ENCODE measurements around the gene STBD1. TPM values are rescaled to one million over a fixed set of nuclear protein-coding genes. Genes with fewer than 3 reads are reported as not detected.

The STBD1 gene
- total and polyA plus RNA-seq, 12 donors, result 14.8 to 53.7 (median 22.6) TPM

- Histone ChIP-seq H3K36me3 (no peaks in the 10 kb centered on the region), H3K9me3 (no peaks in the 10 kb centered on the region), H3K27me3 (no peaks in the 10 kb centered on the region), H3K4me3 (no peak overlapping the region), H3K27ac (no peak overlapping the region), H3K4me1 (no peaks in the 10 kb centered on the region)
- intact Hi-C loops (cut with DNase I), result no loop called here
- DNase-seq (no peak), ATAC-seq (no peak)
- no peak for TF ChIP-seq CTCF (IDR thresholded peaks at IDR 0.05)
- WGBS, 2 donors, result 93 to 95% methylated on average over 6 of the region's 6 CpGs
Measured at GRCh38 chr4:76271248-76271647, 35.3 kb upstream of the STBD1 start.

- Histone ChIP-seq H3K9me3 (no peaks in the 10 kb centered on the region), H3K36me3 (no peaks in the 10 kb centered on the region), H3K27ac (no peak overlapping the region), H3K4me1 (no peaks in the 10 kb centered on the region), H3K27me3 (no peaks in the 10 kb centered on the region), H3K4me3 (no peak overlapping the region)
- ATAC-seq, result no peak
- no peak for DNase-seq
- no peak for TF ChIP-seq CTCF (IDR thresholded peaks at IDR 0.05)
- intact Hi-C loops (cut with DNase I), result no loop called here
Measured at GRCh38 chr4:76272073-76272472, 34.5 kb upstream of the STBD1 start.

- intact Hi-C loops (cut with DNase I), result no loop called here
- ATAC-seq (no peak), DNase-seq (no peak)
- no peaks in the 10 kb centered on the region for H3K27me3 ChIP-seq
- no peak overlapping the region for H3K4me3 ChIP-seq
- WGBS, 2 donors, result 82% methylated on average over 1 of the region's 1 CpG
- no peaks in the 10 kb centered on the region for H3K36me3 ChIP-seq
- TF ChIP-seq CTCF (IDR thresholded peaks at IDR 0.05), result no peak
- no peaks in the 10 kb centered on the region for H3K4me1 ChIP-seq
- H3K9me3 ChIP-seq, result no peaks in the 10 kb centered on the region
- H3K27ac ChIP-seq, result no peak overlapping the region
Measured at GRCh38 chr4:76272582-76272981, 34.0 kb upstream of the STBD1 start.

GRCh38 chr4:76272999-76273398, 33.5 kb upstream of the STBD1 start:
- Histone ChIP-seq H3K4me1 (no peaks in the 10 kb centered on the region), H3K36me3 (no peaks in the 10 kb centered on the region), H3K27me3 (no peaks in the 10 kb centered on the region), H3K4me3 (no peak overlapping the region), H3K9me3 (no peaks in the 10 kb centered on the region), H3K27ac (no peak overlapping the region)
- no peak for TF ChIP-seq CTCF (IDR thresholded peaks at IDR 0.05)
- DNase-seq (no peak), ATAC-seq (no peak)
- intact Hi-C loops (cut with DNase I), result no loop called here
- WGBS, 2 donors, result 79% methylated on average over 5 of the region's 5 CpGs

Data from heart right ventricle (tissue), 16 donors.